Activated T-cell treated with anti-CD3 and anti-CD28 coated beads for 4 hours (primary cell): ENCODE results near the gene PRDM16.
A peak's percentile ranks its signal among the peaks of the same experiment; 100 is the strongest.

Experiments used
- DNase-seq: peaks from one replicate; pipeline ENCODE4 v3.0.0-alpha.2; 2020

Gene PRDM16

GRCh38 chr1:3444298-3444697, 375.3 kb downstream of the PRDM16 start:
- no peak for DNase-seq

- DNase-seq = no peak
Observed at GRCh38 chr1:3444736-3445135, 375.7 kb downstream of the PRDM16 start.

- no peak for DNase-seq
Observed at GRCh38 chr1:3450202-3450863, 381.3 kb downstream of the PRDM16 start.

GRCh38 chr1:3450983-3451382, 382.0 kb downstream of the PRDM16 start:
- DNase-seq = no peak

- DNase-seq = no peak
Observed at GRCh38 chr1:3451994-3452865, 383.2 kb downstream of the PRDM16 start.

GRCh38 chr1:3452866-3453175, 383.8 kb downstream of the PRDM16 start:
- no peak for DNase-seq

GRCh38 chr1:3453203-3453761, 384.3 kb downstream of the PRDM16 start:
- peak; percentile 66 for DNase-seq

GRCh38 chr1:3453891-3454810, 385.1 kb downstream of the PRDM16 start, which contains the start of gene ARHGEF16:
ARHGEF16 (plus strand) TSS chr1:3454665; CDS start chr1:3463085, 8,420 bp downstream.
- no peak for DNase-seq

- no peak for DNase-seq
Observed at GRCh38 chr1:3454811-3455618, 386.0 kb downstream of the PRDM16 start.

- no peak for DNase-seq
Observed at GRCh38 chr1:3455670-3456448, 386.9 kb downstream of the PRDM16 start.

- DNase-seq = no peak
Observed at GRCh38 chr1:3456449-3456963, 387.5 kb downstream of the PRDM16 start.

GRCh38 chr1:3456964-3457909, 388.2 kb downstream of the PRDM16 start:
- DNase-seq = no peak

GRCh38 chr1:3457910-3458883, 389.2 kb downstream of the PRDM16 start:
- no peak for DNase-seq

GRCh38 chr1:3459051-3459908, 390.3 kb downstream of the PRDM16 start:
- DNase-seq = no peak

GRCh38 chr1:3459940-3460671, 391.1 kb downstream of the PRDM16 start:
- no peak for DNase-seq

- no peak for DNase-seq
Observed at GRCh38 chr1:3460672-3461131, 391.7 kb downstream of the PRDM16 start.
